SK-MEL-5 (cell line): ENCODE results near the gene F2RL3. TPM values are rescaled to one million over a fixed set of nuclear protein-coding genes. Genes with fewer than 3 reads are reported as not detected.
"Not testable (repeated sequence)": the region's sequence is repeated elsewhere in the genome, so short reads cannot be mapped to it uniquely, and the experiment has no call there.

ENCODE experiments used
- DNase-seq: peaks from one replicate; pipeline ENCODE4 v3.0.0-alpha.2; 2016; ENCODE audit warnings: low read depth, low spot score
- in situ Hi-C: cut with HindIII; loops from 2 replicates; pipeline ENCODE4 v1.10.0; 2016; ENCODE audit warnings: low sequenced_read_pairs, high pct_unique_total_duplicates, low pct_unique_long_range_greater_than_20kb
- total RNA-seq: library from RNA; depleted of rRNA; stranded (reverse); fragments of >200 nt; shearing (Covaris generic); gene quantifications from 2 replicates; pipeline ENCODE4 v1.2.3, GENCODE V29; 2014

Gene F2RL3
- total RNA-seq, 1 experiment from 2014 or later, result not detected

DNA sequence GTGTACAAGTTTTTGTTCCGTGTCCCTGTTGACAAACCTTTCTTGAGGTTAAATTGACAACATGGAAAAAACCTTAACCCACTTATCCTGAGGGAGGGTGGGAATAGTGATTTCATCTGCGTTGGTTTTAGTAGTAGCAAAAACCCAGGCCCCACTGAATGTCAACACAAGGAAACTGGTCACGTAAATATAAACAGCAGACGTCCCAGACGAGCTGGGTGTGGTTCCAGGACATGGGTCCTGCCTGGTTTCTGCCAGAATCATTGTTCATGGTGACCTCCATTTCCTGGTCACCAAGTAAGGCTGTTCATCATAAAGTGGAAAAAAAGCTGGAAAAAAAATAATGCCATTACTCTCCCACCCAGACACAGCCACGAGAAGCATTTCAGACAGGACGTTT is 16.9 kb upstream of the F2RL3 start:
- no peak for DNase-seq
- in situ Hi-C loops, result no loop called here

GRCh38 chr19:16872728-16873127 is 16.1 kb upstream of the F2RL3 start:
- in situ Hi-C loops, result no loop called here
- DNase-seq, result no peak

GRCh38 chr19:16873594-16873993 is 15.2 kb upstream of the F2RL3 start:
- no peak for DNase-seq
- in situ Hi-C loops, result no loop called here

- in situ Hi-C loops, result no loop called here
- DNase-seq, result no peak
Measured at GRCh38 chr19:16874250-16874977, 14.4 kb upstream of the F2RL3 start.

GRCh38 chr19:16874978-16875299 is 13.9 kb upstream of the F2RL3 start:
- DNase-seq, result not testable (repeated sequence)

DNA sequence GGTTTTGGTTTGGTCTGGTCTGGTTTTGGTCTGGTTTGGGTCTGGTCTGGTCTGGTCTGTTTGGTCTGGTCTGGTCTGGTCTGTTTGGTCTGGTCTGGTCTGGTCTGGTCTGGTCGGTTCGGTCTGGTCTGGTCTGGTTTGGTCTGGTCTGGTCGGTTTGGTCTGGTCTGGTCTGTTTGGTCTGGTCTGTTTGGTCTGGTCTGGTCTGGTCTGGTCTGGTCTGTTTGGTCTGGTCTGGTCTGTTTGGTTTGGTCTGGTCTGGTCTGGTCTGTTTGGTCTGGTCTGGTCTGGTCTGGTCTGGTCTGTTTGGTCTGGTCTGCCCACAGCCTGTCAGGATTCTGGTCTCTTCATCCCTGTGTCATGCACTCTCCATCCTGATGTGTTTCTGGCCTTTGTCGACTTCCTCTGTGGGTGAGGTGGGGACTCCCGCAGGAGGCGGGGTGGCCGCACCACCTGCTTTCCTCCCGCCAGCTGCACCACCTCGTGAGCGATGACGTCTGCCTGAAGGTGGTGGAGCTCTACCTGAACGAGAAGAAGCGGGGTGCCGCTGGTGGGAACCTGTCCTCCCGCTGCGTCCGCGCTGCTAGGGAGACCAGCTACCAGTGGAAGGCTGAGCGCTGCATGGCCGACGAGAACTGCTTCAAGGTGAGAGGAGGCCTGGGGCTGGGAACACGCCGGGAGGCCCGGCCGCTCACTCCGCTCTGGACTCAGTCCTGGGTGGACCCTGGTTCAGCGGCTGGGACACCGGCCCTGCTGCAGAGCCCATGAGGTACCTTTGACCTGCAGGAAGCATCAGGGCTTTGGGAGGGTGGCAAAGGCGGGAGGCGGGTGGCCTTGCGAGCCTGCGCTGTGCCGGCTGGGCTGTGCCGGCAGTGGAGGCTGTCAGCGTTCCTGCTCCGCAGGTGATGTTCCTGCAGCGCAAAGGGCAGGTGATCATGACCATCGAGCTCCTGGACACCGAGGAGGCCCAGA is 12.9 kb upstream of the F2RL3 start:
- in situ Hi-C loops, result no loop called here
- no peak for DNase-seq

More at GRCh38 chr19:16874978-16875299, 13.9 kb upstream of the F2RL3 start:
- in situ Hi-C loops, result not testable (repeated sequence)

DNA sequence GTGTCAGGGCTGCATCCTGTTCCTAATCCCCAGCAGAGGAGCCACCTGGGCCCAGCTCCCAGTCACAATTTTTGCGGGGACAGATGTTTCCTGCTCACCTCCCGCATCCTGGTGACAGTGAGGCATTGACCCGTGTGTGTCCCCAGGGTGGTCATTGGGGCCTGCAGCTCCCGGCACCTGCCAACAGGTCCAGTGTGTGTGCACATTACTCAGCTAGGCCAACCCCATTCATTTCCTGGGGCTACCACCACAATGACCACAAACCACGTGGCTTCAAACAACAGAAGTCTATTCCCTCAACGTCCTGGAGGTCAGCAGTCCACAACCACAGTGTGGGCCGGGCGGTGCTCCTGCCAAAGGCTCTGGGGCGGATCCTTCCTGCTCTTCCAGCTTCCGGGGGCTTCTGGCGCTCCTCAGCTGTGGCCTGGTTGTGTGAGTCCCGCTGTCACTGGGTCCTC is 11.9 kb upstream of the F2RL3 start:
- peak; percentile 41 for DNase-seq
- in situ Hi-C loops, result no loop called here

GRCh38 chr19:16877581-16877980 is 11.2 kb upstream of the F2RL3 start:
- DNase-seq, result no peak
- in situ Hi-C loops, result no loop called here

GRCh38 chr19:16878181-16878965 is 10.4 kb upstream of the F2RL3 start:
- in situ Hi-C loops, result no loop called here
- DNase-seq, result no peak

DNA sequence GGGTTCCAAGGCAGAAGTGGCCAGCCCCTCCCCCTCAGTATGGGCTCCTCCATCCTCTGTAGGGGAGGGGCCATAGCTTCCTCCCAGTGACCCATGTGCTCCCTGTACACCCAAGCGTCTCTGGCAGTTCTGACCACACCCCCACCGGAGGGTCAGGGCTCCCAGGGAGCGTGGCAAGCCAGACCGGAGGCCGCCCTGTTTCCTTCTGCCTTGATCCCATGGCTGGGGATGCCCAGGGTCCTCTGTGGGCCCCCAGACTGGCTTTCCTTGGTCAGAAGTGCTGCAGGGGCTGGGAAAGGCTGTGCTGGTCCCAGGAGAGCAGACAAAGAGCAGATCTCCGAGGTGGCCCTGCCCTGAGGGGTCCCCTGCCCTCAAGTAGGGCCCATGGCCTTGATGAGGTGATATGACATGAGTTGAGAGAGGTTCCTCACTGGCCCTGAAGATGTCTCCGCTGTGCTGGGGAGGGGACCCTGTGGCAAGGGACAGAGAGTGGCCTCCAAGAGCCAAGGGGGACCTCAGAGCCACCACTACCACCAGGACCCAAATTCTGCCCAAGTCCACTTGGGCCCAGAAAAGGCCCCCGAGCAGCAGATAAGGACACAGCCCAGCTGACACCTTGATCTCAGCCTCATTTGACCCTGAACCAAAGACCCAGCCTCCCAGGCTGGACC is 7.8 kb upstream of the F2RL3 start:
- in situ Hi-C loops, result no loop called here
- DNase-seq, result no peak

DNA sequence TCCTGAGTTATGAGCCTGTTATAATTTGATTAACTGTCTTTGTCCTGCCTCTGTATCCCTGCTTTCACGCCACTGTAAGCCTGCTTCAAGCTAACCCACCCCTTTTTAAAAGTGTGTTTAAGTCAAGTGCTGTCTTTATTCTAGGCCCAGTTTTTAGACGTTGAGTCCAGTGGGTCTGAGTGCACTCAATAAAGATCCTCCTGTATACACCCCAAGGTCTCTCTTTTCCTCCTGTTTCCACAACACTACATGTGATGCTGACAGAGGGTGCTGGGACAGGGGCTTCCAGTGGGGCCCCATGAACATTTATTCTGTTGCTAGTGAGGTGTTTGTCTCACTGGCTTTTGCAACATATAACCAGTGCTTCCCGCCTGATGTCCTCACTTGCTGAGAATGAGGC is 6.7 kb upstream of the F2RL3 start:
- in situ Hi-C loops, result no loop called here
- no peak for DNase-seq

GRCh38 chr19:16883522-16883921 is 5.3 kb upstream of the F2RL3 start:
- in situ Hi-C loops, result no loop called here
- no peak for DNase-seq

GRCh38 chr19:16885166-16885565 is 3.6 kb upstream of the F2RL3 start:
- in situ Hi-C loops, result no loop called here
- no peak for DNase-seq

- in situ Hi-C loops, result no loop called here
- DNase-seq, result peak; percentile 2
Measured at GRCh38 chr19:16886305-16886880, 2.4 kb upstream of the F2RL3 start.

GRCh38 chr19:16887353-16888265 is 1.2 kb upstream of the F2RL3 start:
- in situ Hi-C loops, result no loop called here
- no peak for DNase-seq

GRCh38 chr19:16889366-16889882 is 625 bp downstream of the F2RL3 start:
- no peak for DNase-seq

More at GRCh38 chr19:16889366-16889882, 625 bp downstream of the F2RL3 start:
- in situ Hi-C loops, result no loop called here
